Chondrocyte (in vitro differentiated cells): Measurements from ENCODE around the gene KIF25. TPM values are rescaled to one million over a fixed set of nuclear protein-coding genes. Genes with fewer than 3 reads are reported as not detected.
A peak's percentile ranks its signal among the peaks of the same experiment; 100 is the strongest.

Source experiments
- DNase-seq: peaks from one replicate; pipeline ENCODE4 v3.0.0; 2021; ENCODE audit warnings: mixed read lengths, low spot score
- H3K27ac Mint-ChIP-seq: one replicate; pipeline ENCODE4 v1.8.0; 2021; ENCODE audit warnings: mild to moderate bottlenecking, moderate library complexity, mixed read lengths; ENCODE audit not compliant: unreplicated experiment
- H3K27me3 Mint-ChIP-seq: 2 replicates; pipeline ENCODE4 v1.8.0; 2021; ENCODE audit warnings: low read depth, mixed read lengths
- H3K36me3 Mint-ChIP-seq: 2 replicates; pipeline ENCODE4 v1.8.0; 2021; ENCODE audit warnings: low read depth, mixed read lengths
- H3K4me1 Mint-ChIP-seq: 2 replicates; pipeline ENCODE4 v1.8.0; 2021; ENCODE audit warnings: low read depth, mild to moderate bottlenecking, mixed read lengths
- H3K4me3 Mint-ChIP-seq: one replicate; pipeline ENCODE4 v1.8.0; 2021; ENCODE audit warnings: mild to moderate bottlenecking, moderate library complexity, mixed read lengths; ENCODE audit not compliant: unreplicated experiment
- H3K9me3 Mint-ChIP-seq: 2 replicates; pipeline ENCODE4 v1.8.0; 2021; ENCODE audit warnings: low read depth, mixed read lengths
- CTCF ChIP-seq: fragments of 200-600 bp; sonication (generic); IDR thresholded peaks from 2 replicates; pipeline ENCODE4 v1.5.0; 2021; ENCODE audit warnings: antibody characterized with exemption, mild to moderate bottlenecking, moderate library complexity
- total RNA-seq: library from RNA; stranded (reverse); gene quantifications from 3 replicates; pipeline ENCODE4 v1.2.1, GENCODE V29; 2021

KIF25 gene
- total RNA-seq, 1 donor from 2014 or later: not detected

- Mint-ChIP-seq H3K27me3 (no peaks in the 10 kb centered on the region), H3K4me1 (peaks cover 12% of the 10 kb centered on the region), H3K4me3 (no peak overlapping the region), H3K36me3 (peaks cover 43% of the 10 kb centered on the region), H3K27ac (no peak overlapping the region), H3K9me3 (no peaks in the 10 kb centered on the region)
- no peak for DNase-seq
- no peak for TF ChIP-seq CTCF
These were observed 30.9 kb upstream of the KIF25 start for GRCh38 chr6:167966540-167966905.

GRCh38 chr6:167968091-167968490, 29.4 kb upstream of the KIF25 start:
- Mint-ChIP-seq H3K4me3 (no peak overlapping the region), H3K4me1 (peaks cover 12% of the 10 kb centered on the region), H3K27me3 (no peaks in the 10 kb centered on the region), H3K9me3 (no peaks in the 10 kb centered on the region), H3K36me3 (peaks cover 36% of the 10 kb centered on the region), H3K27ac (no peak overlapping the region)
- DNase-seq: no peak
- TF ChIP-seq CTCF: peak; percentile 67

DNA sequence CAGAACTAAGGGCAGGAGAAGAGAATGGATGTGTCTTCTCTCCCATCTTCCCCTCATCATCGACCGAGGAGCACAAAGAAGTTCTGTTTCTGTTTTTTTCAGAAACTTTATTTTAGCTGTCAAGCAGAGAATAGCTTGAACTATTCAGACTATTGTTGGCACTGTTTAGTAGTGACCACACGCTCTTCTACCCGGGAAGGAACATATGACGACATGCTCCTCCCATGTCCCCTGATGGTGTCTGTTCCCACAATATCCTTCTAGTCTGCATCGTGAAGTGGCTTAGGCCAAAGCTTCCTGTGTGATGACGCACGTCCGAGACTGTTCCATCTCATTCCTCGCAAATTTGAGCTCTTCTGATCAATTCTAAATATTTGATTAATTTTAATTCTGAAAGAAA, 27.2 kb upstream of the KIF25 start:
- DNase-seq: no peak
- Mint-ChIP-seq H3K36me3 (peaks cover 31% of the 10 kb centered on the region), H3K4me1 (peaks cover 12% of the 10 kb centered on the region), H3K9me3 (no peaks in the 10 kb centered on the region), H3K27me3 (no peaks in the 10 kb centered on the region), H3K27ac (no peak overlapping the region), H3K4me3 (no peak overlapping the region)
- no peak for TF ChIP-seq CTCF

DNA sequence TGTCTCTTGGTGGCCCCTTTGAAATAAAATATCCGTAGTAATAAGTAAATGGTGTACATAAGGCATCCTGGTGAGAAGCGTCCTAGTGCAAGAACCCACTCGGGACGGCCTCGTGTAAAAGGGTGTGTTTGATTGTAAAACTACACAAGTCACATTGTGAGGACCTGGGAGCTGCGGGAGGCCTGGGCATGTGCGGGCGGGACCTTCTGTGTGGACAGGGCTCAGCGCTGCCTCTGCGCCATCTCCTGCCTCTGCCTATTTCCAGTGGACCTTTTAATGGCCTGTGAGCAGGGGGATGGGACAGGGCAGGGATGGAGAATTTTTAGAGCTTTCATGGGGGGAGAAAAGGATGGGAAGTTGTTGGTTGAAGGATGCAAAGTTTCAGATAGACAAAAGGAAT, 25.3 kb upstream of the KIF25 start:
- Mint-ChIP-seq H3K4me3 (no peak overlapping the region), H3K27me3 (no peaks in the 10 kb centered on the region), H3K4me1 (peaks cover 12% of the 10 kb centered on the region), H3K36me3 (peaks cover 20% of the 10 kb centered on the region), H3K9me3 (no peaks in the 10 kb centered on the region), H3K27ac (no peak overlapping the region)
- no peak for DNase-seq
- no peak for TF ChIP-seq CTCF

GRCh38 chr6:167973148-167973885, 24.2 kb upstream of the KIF25 start:
- no peak overlapping the region for H3K4me3 Mint-ChIP-seq
- H3K27me3 Mint-ChIP-seq: no peaks in the 10 kb centered on the region
- peaks cover 12% of the 10 kb centered on the region for H3K4me1 Mint-ChIP-seq
- H3K9me3 Mint-ChIP-seq: no peaks in the 10 kb centered on the region
- H3K27ac Mint-ChIP-seq: no peak overlapping the region
- DNase-seq: no peak
- peaks cover 12% of the 10 kb centered on the region for H3K36me3 Mint-ChIP-seq
- TF ChIP-seq CTCF: no peak
